GM20431 (cell line): ENCODE measurements around the gene IFNL3.

Experiments used
- in situ Hi-C: fragments of 300-500 bp; cut with MseI, MboI; formaldehyde crosslinking; loops from one replicate; pipeline ENCODE4 v1.15.0; 2020; ENCODE audit warnings: low sequenced_read_pairs; ENCODE audit not compliant: unreplicated experiment

Gene IFNL3

DNA sequence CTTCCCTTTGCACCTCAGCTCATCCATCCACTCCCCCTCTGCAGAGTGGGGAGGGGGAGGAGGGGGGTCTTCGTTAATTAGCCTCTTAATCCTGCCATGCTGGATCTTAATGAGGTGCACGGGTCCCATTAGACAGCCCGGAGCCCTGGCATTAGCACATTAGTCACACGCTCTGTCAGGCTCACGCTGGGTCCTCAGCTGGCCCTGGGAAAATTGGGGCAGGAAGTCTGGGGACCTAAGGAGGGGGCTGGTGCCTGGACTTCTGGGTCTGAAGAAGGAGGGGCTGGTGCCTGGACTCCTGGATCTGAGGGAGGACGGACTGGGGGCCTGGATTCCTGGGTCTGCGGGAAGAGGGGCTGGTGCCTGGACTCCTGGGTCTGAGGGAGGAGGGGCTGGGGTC is 48.5 kb downstream of the IFNL3 start:
- in situ Hi-C loops: no loop called here

DNA sequence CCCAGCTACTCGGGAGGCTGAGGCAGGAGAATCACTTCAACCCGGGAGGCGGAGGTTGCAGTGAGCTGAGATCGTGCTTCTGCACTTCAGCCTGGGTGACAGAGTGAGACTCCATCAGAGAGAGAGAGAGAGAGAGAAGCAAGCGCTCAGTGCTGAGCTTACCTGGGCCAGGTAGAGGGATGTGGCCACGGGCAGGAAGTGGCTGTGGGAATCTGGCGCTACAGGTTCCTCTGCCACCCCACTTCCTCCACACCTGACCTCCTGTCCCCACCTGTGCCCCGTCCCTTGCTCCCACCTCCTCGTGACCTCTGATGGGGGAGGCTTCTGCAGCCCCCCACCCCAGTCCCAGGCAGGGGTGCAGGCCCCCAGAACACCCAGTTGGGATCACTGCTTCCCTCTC is 49.1 kb downstream of the IFNL3 start:
- in situ Hi-C loops: no loop called here

DNA sequence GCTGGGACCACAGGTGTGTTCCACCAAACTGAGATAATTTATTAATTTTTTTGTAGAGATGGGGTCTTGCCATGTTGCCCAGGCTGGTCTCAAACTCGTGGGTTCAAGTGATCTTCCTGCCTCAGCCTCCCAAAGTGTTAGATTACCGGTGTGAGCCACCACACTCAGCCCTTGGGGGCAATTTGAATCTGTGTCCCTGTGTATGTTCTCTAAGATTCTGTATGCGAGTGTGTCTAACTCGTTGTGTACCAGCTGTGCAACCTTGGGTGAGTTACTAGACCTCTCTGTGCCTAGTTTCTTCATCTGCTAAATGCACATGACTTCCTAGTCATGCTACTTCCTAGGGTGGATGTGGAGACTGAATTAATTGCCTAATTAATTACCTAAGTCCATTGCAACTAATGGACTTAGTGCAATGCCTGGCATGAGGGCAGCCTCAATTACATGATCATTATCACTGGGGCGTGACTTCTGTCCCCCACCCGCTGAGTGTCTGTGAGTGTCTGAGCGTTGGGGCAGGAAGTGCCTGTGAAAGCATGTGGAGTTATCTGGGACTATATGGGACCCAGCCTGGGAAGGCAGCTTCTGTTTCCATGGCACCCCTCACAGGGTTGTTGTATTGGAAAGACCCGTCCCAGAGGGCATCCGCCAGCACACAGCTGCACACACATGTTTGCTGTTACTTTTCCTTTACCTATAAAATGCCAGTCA is 49.8 kb downstream of the IFNL3 start:
- in situ Hi-C loops: no loop called here

DNA sequence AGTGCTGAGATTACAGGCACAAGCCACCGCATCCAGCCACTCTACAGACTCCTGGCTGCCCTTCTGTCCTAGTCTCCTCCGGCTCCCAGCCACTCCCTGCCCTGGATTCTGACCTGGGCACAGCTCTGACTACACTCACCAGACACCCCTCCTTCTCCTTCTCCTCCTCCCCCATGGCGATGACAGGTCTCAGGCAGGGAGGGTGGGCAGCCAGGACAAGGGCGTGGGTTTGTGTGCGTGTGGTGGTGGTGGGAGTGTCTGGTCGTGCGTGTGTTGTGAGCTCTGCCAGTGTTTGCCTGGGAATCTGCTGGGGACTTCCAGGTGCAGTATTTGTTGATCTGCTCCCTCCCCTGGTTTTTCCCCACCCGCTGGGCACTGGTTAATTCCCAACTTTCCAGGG is 51.0 kb downstream of the IFNL3 start:
- in situ Hi-C loops: no loop called here
